B cell (primary cell): Measurements from ENCODE around the gene KDM3B.

ENCODE experiments used
- EZH2 ChIP-seq: IDR thresholded peaks from 2 replicates; pipeline ENCODE4 v1.6.1; 2012; ENCODE audit warnings: borderline replicate concordance, low read depth, mild to moderate bottlenecking, moderate library complexity, low read length; ENCODE audit not compliant: insufficient read depth, poor library complexity, severe bottlenecking
- TF ChIP-seq, protein P1 (sequence below): fragments of 200-600 bp; IDR thresholded peaks from one replicate; pipeline ENCODE4 v1.8.0; 2022; ENCODE audit warnings: antibody characterized with exemption, mild to moderate bottlenecking

DNA sequence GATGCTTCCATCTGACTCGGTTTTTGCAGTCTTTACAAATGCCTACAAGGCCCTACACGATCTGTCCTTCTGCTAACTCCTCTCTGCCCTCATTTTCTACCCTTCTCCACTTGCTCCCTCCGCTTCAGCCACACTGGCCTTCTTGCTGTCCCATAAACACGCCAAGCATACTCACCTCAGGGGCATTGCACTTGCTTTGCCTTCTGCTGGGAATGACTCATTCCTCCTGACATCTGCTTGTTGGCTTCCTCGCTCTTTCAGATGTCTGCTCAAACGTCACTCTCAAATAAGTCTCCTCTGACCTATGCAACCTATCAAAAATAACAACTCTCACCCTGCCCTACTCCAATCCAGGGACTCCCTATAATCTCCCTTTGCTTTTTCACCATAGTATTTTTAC lies 49.1 kb upstream of the KDM3B start:
- TF ChIP-seq, protein P1, sequence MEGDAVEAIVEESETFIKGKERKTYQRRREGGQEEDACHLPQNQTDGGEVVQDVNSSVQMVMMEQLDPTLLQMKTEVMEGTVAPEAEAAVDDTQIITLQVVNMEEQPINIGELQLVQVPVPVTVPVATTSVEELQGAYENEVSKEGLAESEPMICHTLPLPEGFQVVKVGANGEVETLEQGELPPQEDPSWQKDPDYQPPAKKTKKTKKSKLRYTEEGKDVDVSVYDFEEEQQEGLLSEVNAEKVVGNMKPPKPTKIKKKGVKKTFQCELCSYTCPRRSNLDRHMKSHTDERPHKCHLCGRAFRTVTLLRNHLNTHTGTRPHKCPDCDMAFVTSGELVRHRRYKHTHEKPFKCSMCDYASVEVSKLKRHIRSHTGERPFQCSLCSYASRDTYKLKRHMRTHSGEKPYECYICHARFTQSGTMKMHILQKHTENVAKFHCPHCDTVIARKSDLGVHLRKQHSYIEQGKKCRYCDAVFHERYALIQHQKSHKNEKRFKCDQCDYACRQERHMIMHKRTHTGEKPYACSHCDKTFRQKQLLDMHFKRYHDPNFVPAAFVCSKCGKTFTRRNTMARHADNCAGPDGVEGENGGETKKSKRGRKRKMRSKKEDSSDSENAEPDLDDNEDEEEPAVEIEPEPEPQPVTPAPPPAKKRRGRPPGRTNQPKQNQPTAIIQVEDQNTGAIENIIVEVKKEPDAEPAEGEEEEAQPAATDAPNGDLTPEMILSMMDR = no peak
- no peak for TF ChIP-seq EZH2
